ENCODE data around the gene UBR4. TPM values are rescaled to one million over a fixed set of nuclear protein-coding genes. Genes with fewer than 3 reads are reported as not detected.
"Not testable (repeated sequence)": the region's sequence is repeated elsewhere in the genome, so short reads cannot be mapped to it uniquely, and the experiment has no call there.

Gene UBR4
- total RNA-seq: 100 to 1,000 TPM; 165 to 169 TPM

DNA sequence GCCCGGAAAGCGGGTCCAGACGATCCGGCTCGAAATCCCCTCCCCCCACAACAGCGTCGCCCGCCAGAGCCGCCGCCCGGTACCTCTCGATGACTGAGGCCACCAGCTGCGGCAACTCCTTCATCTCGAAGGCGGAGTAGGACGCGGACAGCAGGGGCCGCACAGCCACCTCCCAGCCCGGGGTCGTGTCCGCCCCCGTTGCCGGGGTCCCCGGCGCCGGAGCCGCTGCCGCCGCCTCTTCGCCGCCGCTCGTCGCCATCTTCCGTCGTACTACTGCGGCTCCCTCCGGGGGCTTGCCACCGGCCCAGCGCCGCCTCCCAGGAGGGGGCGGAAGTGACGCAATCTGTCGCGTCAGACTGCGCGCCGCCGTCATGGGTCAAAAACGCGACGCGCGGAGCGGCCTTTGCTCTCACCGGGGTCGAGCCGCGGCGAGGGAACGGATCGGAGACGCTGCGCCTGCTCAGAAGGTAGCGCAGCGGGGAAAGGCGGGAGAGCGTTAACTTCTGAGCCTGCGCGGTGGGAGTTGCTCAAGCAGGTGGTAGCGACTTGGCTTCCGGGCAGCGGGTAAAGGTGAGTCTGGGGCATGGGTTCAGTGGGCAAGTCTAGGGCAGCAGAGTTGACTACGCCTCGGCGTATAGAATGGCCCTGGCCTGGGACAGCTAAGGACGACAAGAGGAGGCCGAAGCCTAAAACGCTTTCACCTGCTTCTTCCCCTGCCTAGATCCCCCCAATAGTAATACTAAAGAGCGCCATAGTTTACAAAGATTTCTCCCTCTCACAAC is at the start of gene UBR4:
Gene UBR4 (minus strand): TSS at position 277 of the 782 bp plus-strand sequence. CDS start 18 bp downstream, at position 259.
- Mint-ChIP-seq H3K4me3 (peak within 1 kb of the TSS; percentile 90), H3K4me1 (ENCODE audit: low read depth) (peaks cover 69% of the 10 kb centered on the region), H3K27ac (peak within 1 kb of the TSS; percentile 95), H3K27me3 (ENCODE audit: low read depth) (no peaks in the 10 kb centered on the region), H3K36me3 (ENCODE audit: low read depth) (peaks cover 25% of the 10 kb centered on the region), H3K9me3 (no peaks in the 10 kb centered on the region)
- intact Hi-C loops (cut with micrococcal nuclease): loop anchor here (1.0 kb wide), 4 partner anchors 41 to 386 kb away; partner anchors contain the start of genes EMC1 and MRTO4
- DNase-seq: peak; percentile 97
- CTCF ChIA-PET: interaction anchor here (1.0 to 2.2 kb wide), 3 partner anchors 10 to 30 kb away, joined by 3 to 8 read pairs (median 6); no protein-coding TSS in a partner anchor

- no peak for DNase-seq
- CTCF ChIA-PET: interaction anchor here (1.2 kb wide), 1 partner anchor 18 kb away, joined by 3 read pairs; no protein-coding TSS in a partner anchor
- Mint-ChIP-seq H3K9me3 (no peaks in the 10 kb centered on the region), H3K27me3 (ENCODE audit: low read depth) (no peaks in the 10 kb centered on the region), H3K4me1 (ENCODE audit: low read depth) (peaks cover 36% of the 10 kb centered on the region), H3K36me3 (ENCODE audit: low read depth) (peaks cover 17% of the 10 kb centered on the region), H3K4me3 (no peak overlapping the region), H3K27ac (no peak overlapping the region)
- intact Hi-C loops (cut with micrococcal nuclease): no loop called here
Observed at GRCh38 chr1:19258353-19258752, 48.3 kb upstream of the UBR4 start.

GRCh38 chr1:19257178-19257914 is 47.3 kb upstream of the UBR4 start:
- Mint-ChIP-seq H3K27ac (peak overlapping the region; percentile 81), H3K4me1 (ENCODE audit: low read depth) (peaks cover 43% of the 10 kb centered on the region), H3K27me3 (ENCODE audit: low read depth) (no peaks in the 10 kb centered on the region), H3K9me3 (no peaks in the 10 kb centered on the region), H3K36me3 (ENCODE audit: low read depth) (peaks cover 19% of the 10 kb centered on the region), H3K4me3 (peak overlapping the region; percentile 28)
- peak; percentile 21 for DNase-seq
- intact Hi-C loops (cut with micrococcal nuclease): no loop called here
- CTCF ChIA-PET: interaction anchor here (0.8 to 2.8 kb wide), 3 partner anchors 17 to 404 kb away, joined by 3 to 7 read pairs (median 7); no protein-coding TSS in a partner anchor

- CTCF ChIA-PET: interaction anchor here (2.8 kb wide), 1 partner anchor 405 kb away, joined by 7 read pairs; no protein-coding TSS in a partner anchor
- intact Hi-C loops (cut with micrococcal nuclease); H3K9me3 Mint-ChIP-seq; H3K27me3 Mint-ChIP-seq (ENCODE audit: low read depth); H3K4me3 Mint-ChIP-seq; DNase-seq: not testable (repeated sequence)
- H3K36me3 Mint-ChIP-seq (ENCODE audit: low read depth): peaks cover 21% of the 10 kb centered on the region
- H3K4me1 Mint-ChIP-seq (ENCODE audit: low read depth): peaks cover 43% of the 10 kb centered on the region
- H3K27ac Mint-ChIP-seq: peak overlapping the region; percentile 81
Observed at GRCh38 chr1:19256301-19256700, 46.2 kb upstream of the UBR4 start.

GRCh38 chr1:19255288-19255687 is 45.2 kb upstream of the UBR4 start:
- no peak for DNase-seq
- H3K9me3 Mint-ChIP-seq: no peaks in the 10 kb centered on the region
- H3K4me1 Mint-ChIP-seq (ENCODE audit: low read depth): peaks cover 48% of the 10 kb centered on the region
- no peaks in the 10 kb centered on the region for H3K27me3 Mint-ChIP-seq (ENCODE audit: low read depth)
- no peak overlapping the region for H3K27ac Mint-ChIP-seq
- H3K36me3 Mint-ChIP-seq (ENCODE audit: low read depth): peaks cover 21% of the 10 kb centered on the region
- CTCF ChIA-PET: interaction anchor here (0.7 to 2.8 kb wide), 3 partner anchors 33 to 406 kb away, joined by 3 to 7 read pairs (median 3); no protein-coding TSS in a partner anchor
- intact Hi-C loops (cut with micrococcal nuclease): no loop called here
- H3K4me3 Mint-ChIP-seq: no peak overlapping the region

DNA sequence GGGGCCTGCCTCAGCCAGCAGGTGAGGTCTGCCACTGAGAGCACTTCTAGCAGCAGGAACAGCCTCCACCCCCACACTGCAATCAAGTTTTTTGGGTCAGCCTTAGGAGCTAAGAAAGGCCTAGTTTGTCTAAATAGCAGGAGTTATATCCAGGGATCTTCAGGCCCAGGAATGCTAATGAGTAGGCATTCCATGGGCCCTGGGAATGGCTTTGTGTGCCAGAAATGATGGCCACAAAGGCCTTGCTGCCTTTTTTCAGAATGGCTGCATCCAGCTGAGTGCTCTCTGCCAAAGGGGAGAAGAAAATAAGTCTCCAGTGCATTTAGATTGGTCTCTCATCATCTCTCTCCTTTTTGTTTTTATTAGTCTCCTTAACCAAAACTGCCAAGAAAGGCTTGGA is 44.4 kb upstream of the UBR4 start:
- no peak overlapping the region for H3K4me3 Mint-ChIP-seq

DNA sequence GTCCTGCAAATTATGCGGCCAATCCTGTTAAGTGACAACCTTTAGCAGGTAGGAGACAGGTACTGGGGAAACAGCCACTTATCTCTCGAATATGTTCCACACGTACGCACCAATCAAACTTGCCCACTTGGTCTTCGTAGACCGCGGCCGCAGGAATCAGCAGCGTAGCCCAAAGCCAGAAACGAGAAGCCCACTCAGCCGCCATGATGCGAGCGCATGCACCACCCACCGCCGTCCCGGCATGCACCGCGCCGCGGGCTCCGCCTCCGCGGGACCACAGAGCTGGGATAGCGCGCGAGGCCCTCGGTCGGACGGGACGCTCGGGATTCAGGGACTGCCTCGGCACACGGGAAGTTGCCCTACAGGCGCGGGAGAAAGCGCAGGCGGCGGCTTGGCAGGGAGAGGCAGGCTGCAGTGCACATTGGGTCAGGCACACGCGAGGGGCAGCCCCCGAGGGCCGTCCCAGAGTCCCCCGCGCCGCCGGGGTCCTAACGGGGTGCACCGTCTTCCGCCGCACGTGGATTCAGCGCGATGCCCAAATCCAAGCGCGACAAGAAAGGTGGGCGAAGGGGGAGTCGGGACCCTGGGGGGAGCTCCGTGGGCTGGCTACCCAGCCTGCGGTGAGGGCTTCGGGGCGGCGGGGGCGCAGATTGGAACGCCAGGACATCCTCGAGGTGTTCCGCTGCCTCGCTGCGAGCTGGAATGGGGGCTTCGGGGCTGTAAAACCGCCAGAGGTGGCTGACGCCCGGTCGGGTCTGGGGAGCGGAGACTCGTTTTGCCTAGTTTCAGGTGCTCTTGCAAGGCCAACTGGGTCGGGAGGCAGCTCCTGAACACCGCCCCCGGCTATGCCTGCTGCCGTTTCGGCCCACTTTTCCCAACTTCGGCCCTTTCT is 41.5 kb upstream of the UBR4 start, which contains the start of the genes EMC1 and MRTO4:
Gene EMC1 (minus strand): TSS at position 220 of the 892 bp plus-strand sequence. CDS start 15 bp downstream, at position 205.
Gene MRTO4 (plus strand): TSS at position 501 of the 892 bp plus-strand sequence. CDS start 31 bp downstream, at position 532.
- peak; percentile 90 for DNase-seq
- intact Hi-C loops (cut with micrococcal nuclease): loop anchor here (1.0 to 5.0 kb wide), 5 partner anchors 41 to 401 kb away; partner anchors contain the start of genes CAPZB and UBR4
- peaks cover 47% of the 10 kb centered on the region for H3K4me1 Mint-ChIP-seq (ENCODE audit: low read depth)
- no peaks in the 10 kb centered on the region for H3K9me3 Mint-ChIP-seq
- H3K36me3 Mint-ChIP-seq (ENCODE audit: low read depth): peaks cover 5% of the 10 kb centered on the region
- H3K4me3 Mint-ChIP-seq: peak within 1 kb of the TSS; percentile 85
- CTCF ChIA-PET: interaction anchor here (0.7 to 1.6 kb wide), 7 partner anchors 11 to 453 kb away, joined by 3 to 6 read pairs (median 3); no protein-coding TSS in a partner anchor
- H3K27ac Mint-ChIP-seq: peak within 1 kb of the TSS; percentile 90
- H3K27me3 Mint-ChIP-seq (ENCODE audit: low read depth): no peaks in the 10 kb centered on the region

More for the DNA sequence above, 44.4 kb upstream of the UBR4 start:
- no peaks in the 10 kb centered on the region for H3K9me3 Mint-ChIP-seq
- peaks cover 55% of the 10 kb centered on the region for H3K4me1 Mint-ChIP-seq (ENCODE audit: low read depth)
- intact Hi-C loops (cut with micrococcal nuclease): loop anchor here (5.0 kb wide), 3 partner anchors 88 to 343 kb away; partner anchors contain the start of gene CAPZB
- no peak for DNase-seq
- H3K27ac Mint-ChIP-seq: peak overlapping the region; percentile 53
- no peaks in the 10 kb centered on the region for H3K27me3 Mint-ChIP-seq (ENCODE audit: low read depth)
- CTCF ChIA-PET: interaction anchor here (1.0 to 2.8 kb wide), 2 partner anchors 8 to 407 kb away, joined by 3 to 7 read pairs; no protein-coding TSS in a partner anchor
- peaks cover 18% of the 10 kb centered on the region for H3K36me3 Mint-ChIP-seq (ENCODE audit: low read depth)

DNA sequence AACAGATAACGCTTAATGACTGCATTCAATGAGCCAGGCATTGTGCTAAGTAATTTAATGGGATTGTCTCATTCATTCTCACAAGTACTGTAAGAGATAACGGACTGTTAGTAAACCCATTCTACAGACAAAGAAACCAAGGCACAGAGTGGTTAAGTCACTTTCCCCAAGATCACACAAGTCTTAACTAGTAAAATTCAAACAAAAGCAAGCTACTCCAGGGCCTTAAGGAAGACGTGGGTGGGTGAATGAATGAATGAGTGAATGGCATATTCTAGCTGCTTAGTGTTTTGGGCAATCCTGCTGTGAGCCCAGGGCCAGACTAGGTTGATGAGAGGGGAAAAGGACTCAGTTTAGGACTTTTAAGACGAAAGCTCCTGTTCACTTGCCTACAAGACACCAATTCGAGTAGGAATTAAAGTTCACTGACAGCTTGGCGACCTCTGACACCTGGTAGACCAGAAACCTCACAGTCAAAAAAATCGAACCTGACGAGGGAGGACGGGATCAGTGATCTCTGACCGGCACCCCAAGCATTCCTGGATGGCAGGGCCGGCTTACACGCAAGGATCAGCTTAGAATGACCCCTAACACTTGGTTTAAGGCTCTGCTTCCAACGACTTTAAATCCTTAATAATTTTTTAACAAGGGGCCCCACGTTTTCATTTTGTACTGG is 40.7 kb upstream of the UBR4 start:
- no peaks in the 10 kb centered on the region for H3K9me3 Mint-ChIP-seq
- peak overlapping the region; percentile 85 for H3K4me3 Mint-ChIP-seq
- no peaks in the 10 kb centered on the region for H3K27me3 Mint-ChIP-seq (ENCODE audit: low read depth)
- peaks cover 5% of the 10 kb centered on the region for H3K36me3 Mint-ChIP-seq (ENCODE audit: low read depth)
- intact Hi-C loops (cut with micrococcal nuclease): loop anchor here (1.0 to 5.0 kb wide), 5 partner anchors 40 to 402 kb away; partner anchors contain the start of genes CAPZB and UBR4
- H3K4me1 Mint-ChIP-seq (ENCODE audit: low read depth): peaks cover 40% of the 10 kb centered on the region
- no peak for DNase-seq
- CTCF ChIA-PET: interaction anchor here (0.8 to 1.6 kb wide), 6 partner anchors 10 to 453 kb away, joined by 3 to 6 read pairs (median 4); no protein-coding TSS in a partner anchor
- H3K27ac Mint-ChIP-seq: peak overlapping the region; percentile 90

DNA sequence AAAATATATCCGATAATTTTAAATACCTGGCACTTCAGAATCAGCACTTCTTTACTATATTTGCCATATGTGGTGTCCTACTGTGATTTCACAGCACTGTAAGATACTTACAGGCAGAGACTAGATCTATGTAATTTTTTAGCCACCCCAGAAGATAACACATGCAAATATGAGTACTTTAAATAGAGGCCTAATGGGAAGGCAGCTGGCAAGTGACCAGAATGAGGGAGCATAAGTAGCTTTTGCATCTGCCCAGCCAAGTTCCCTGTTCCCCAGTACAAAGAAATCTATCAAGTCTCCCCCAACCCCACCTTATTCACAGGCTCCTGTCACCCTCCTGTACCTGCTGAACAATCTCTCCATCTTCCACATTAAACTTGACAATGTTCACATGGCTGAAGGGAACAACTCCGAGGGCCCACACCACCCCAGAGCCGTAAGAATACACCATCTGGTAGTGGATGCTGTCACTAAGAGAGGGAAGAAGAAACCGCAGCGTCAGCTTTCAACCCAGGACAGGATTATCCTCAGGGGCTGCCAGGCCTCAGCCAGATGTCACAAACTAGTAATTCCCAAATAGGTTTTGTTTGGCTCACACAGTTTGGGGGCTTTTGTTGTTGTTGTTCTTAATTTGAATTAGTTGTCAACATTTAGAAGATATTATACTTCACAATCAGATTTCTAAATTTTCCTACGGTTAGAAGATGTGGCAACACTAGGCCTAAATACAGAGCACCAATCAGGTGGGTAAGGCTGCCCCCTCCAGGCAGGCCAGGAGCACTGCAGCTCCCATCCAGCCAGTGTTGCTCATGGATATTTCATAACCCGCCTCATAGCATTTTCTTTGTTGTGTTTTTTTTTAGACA is 30.8 kb upstream of the UBR4 start:
- no peaks in the 10 kb centered on the region for H3K9me3 Mint-ChIP-seq
- H3K27ac Mint-ChIP-seq: peak overlapping the region; percentile 61
- H3K4me1 Mint-ChIP-seq (ENCODE audit: low read depth): no peaks in the 10 kb centered on the region
- peak; percentile 85 for DNase-seq
- CTCF ChIA-PET: interaction anchor here (0.6 to 1.8 kb wide), 20 partner anchors 10 to 659 kb away, joined by 3 to 6 read pairs (median 3); partner anchors contain the start of gene EMC1
- peaks cover 50% of the 10 kb centered on the region for H3K36me3 Mint-ChIP-seq (ENCODE audit: low read depth)
- intact Hi-C loops (cut with micrococcal nuclease): loop anchor here (1.0 to 10.0 kb wide), 7 partner anchors 64 to 412 kb away; partner anchors contain the start of gene IFFO2
- H3K27me3 Mint-ChIP-seq (ENCODE audit: low read depth): no peaks in the 10 kb centered on the region
- H3K4me3 Mint-ChIP-seq: no peak overlapping the region

DNA sequence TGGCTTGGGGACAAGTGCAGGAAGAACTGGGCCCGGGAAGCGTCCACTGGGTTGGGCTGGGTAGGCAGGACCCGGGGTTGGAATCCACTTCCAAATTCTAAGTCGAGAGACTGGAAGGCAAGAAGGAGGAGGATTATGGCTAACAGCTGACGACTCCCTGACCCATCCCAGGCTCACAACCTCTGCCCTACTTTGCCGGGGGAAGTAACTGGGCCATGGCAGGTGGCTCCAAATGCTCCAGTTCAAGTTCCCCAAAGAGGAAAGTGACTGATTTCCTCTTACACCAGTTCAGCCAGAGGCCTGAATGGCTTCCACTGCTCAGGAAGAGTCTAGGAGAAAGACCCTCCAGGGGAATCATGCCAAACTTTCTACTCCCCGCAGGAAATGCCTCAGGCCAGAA is 29.8 kb upstream of the UBR4 start:
- no peaks in the 10 kb centered on the region for H3K4me1 Mint-ChIP-seq (ENCODE audit: low read depth)
- no peaks in the 10 kb centered on the region for H3K27me3 Mint-ChIP-seq (ENCODE audit: low read depth)
- no peak for DNase-seq
- no peaks in the 10 kb centered on the region for H3K9me3 Mint-ChIP-seq
- CTCF ChIA-PET: interaction anchor here (0.7 to 2.1 kb wide), 6 partner anchors 12 to 106 kb away, joined by 3 to 6 read pairs (median 4); partner anchors contain the start of genes EMC1 and MRTO4
- H3K27ac Mint-ChIP-seq: no peak overlapping the region
- H3K4me3 Mint-ChIP-seq: no peak overlapping the region
- peaks cover 51% of the 10 kb centered on the region for H3K36me3 Mint-ChIP-seq (ENCODE audit: low read depth)
- intact Hi-C loops (cut with micrococcal nuclease): loop anchor here (2.0 to 10.0 kb wide), 5 partner anchors 63 to 355 kb away; partner anchors contain the start of gene IFFO2
